Skin epidermis (tissue), 12 donors: Measurements from ENCODE around the gene TEAD2.
"Not testable (repeated sequence)": the region's sequence is repeated elsewhere in the genome, so short reads cannot be mapped to it uniquely, and the experiment has no call there.

Experiments
- H3K27ac ChIP-seq, 21 experiments: fragments of 200-600 bp; sonication (generic) in 11 of 21; one replicate each; pipeline ENCODE4 v1.5.0; 2020; ENCODE audit warnings: mild to moderate bottlenecking in 3 of 21, inconsistent platforms in 2 of 21, moderate library complexity in 2 of 21
- H3K4me3 ChIP-seq, 7 experiments: fragments of 200-600 bp; sonication (generic) in 2 of 7; one replicate each; pipeline ENCODE4 v1.5.0; 2020; ENCODE audit warnings: inconsistent platforms in 2 of 7, mild to moderate bottlenecking in 2 of 7, moderate library complexity in 1 of 7

Gene TEAD2

GRCh38 chr19:49335784-49336481 lies 26.3 kb downstream of the TEAD2 start:
- peak overlapping the region; percentile 23 to 39 (median 35) for H3K4me3 ChIP-seq
- peak overlapping the region in 18 of 21 experiments; percentile 18 to 95 (median 74) for H3K27ac ChIP-seq

- Histone ChIP-seq H3K4me3 (peak within 1 kb of the TSS; percentile 23 to 39 (median 35)), H3K27ac (peak within 1 kb of the TSS in 19 of 21 experiments; percentile 18 to 95 (median 69))
These were observed 27.0 kb downstream of the TEAD2 start, which contains the start of gene CD37 for GRCh38 chr19:49335071-49335783. Gene CD37, plus strand, starts transcription at chr19:49335406. Its CDS starts 135 bp downstream, at chr19:49335541.

- Histone ChIP-seq H3K4me3 (no peak overlapping the region), H3K27ac (peak overlapping the region in 15 of 21 experiments; percentile 6 to 95 (median 68))
These were observed 28.4 kb downstream of the TEAD2 start for GRCh38 chr19:49333811-49334288.

- Histone ChIP-seq H3K27ac (peak overlapping the region in 14 of 21 experiments; percentile 6 to 95 (median 73)), H3K4me3 (no peak overlapping the region)
These were observed 28.8 kb downstream of the TEAD2 start for GRCh38 chr19:49333418-49333805.

GRCh38 chr19:49332691-49333417 lies 29.4 kb downstream of the TEAD2 start:
- H3K4me3 ChIP-seq = not testable (repeated sequence)
- peak overlapping the region in 8 of 21 experiments; percentile 45 to 95 (median 84) for H3K27ac ChIP-seq

- Histone ChIP-seq H3K27ac (peak overlapping the region in 1 of 21 experiments; percentile 38), H3K4me3 (no peak overlapping the region)
These were observed 30.6 kb downstream of the TEAD2 start for GRCh38 chr19:49331616-49332055.

- peak overlapping the region in 2 of 21 experiments; percentile 0 to 38 for H3K27ac ChIP-seq
- not testable (repeated sequence) for H3K4me3 ChIP-seq
These were observed 31.0 kb downstream of the TEAD2 start for GRCh38 chr19:49331187-49331586.

- peak overlapping the region in 1 of 21 experiments; percentile 45 for H3K27ac ChIP-seq
- no peak overlapping the region for H3K4me3 ChIP-seq
These were observed 33.5 kb downstream of the TEAD2 start for GRCh38 chr19:49328741-49329140.

- Histone ChIP-seq H3K27ac (peak overlapping the region in 1 of 21 experiments; percentile 45), H3K4me3 (no peak overlapping the region)
These were observed 34.2 kb downstream of the TEAD2 start for GRCh38 chr19:49327878-49328544.

GRCh38 chr19:49326165-49326704 lies 36.0 kb downstream of the TEAD2 start:
- Histone ChIP-seq H3K27ac (peak overlapping the region in 1 of 21 experiments; percentile 35), H3K4me3 (no peak overlapping the region)

- H3K4me3 ChIP-seq = not testable (repeated sequence)
- H3K27ac ChIP-seq = peak overlapping the region in 1 of 21 experiments; percentile 20
These were observed 36.5 kb downstream of the TEAD2 start for GRCh38 chr19:49325756-49326155.

GRCh38 chr19:49324801-49325576 lies 37.2 kb downstream of the TEAD2 start, which contains the start of gene SLC6A16:
Gene SLC6A16, minus strand, starts transcription at chr19:49325191. Its CDS starts 13,844 bp downstream, at chr19:49311347.
- H3K27ac ChIP-seq = peak within 1 kb of the TSS in 1 of 21 experiments; percentile 20
- H3K4me3 ChIP-seq = no peak within 1 kb of the TSS

- no peak overlapping the region for H3K27ac ChIP-seq
- H3K4me3 ChIP-seq = no peak overlapping the region
These were observed 43.9 kb downstream of the TEAD2 start for GRCh38 chr19:49318296-49318695.

- Histone ChIP-seq H3K4me3 (no peak overlapping the region), H3K27ac (no peak overlapping the region)
These were observed 45.9 kb downstream of the TEAD2 start for GRCh38 chr19:49316284-49316683.

GRCh38 chr19:49315111-49315510 lies 47.1 kb downstream of the TEAD2 start:
- Histone ChIP-seq H3K4me3 (no peak overlapping the region), H3K27ac (no peak overlapping the region)

- no peak overlapping the region for H3K27ac ChIP-seq
- no peak overlapping the region for H3K4me3 ChIP-seq
These were observed 53.1 kb downstream of the TEAD2 start for GRCh38 chr19:49309087-49309486.

- H3K27ac ChIP-seq, H3K4me3 ChIP-seq: not testable (repeated sequence)
These were observed 55.5 kb downstream of the TEAD2 start for GRCh38 chr19:49306734-49307133.

- Histone ChIP-seq H3K4me3 (no peak overlapping the region), H3K27ac (no peak overlapping the region)
These were observed 60.4 kb downstream of the TEAD2 start for GRCh38 chr19:49301866-49302252.
